Pons (tissue), 1 donor: ENCODE data around the gene TMEM72.

ENCODE experiments used
- DNase-seq: peaks from one replicate; pipeline ENCODE4 v3.0.0-alpha.2; 2016; ENCODE audit warnings: low spot score

The TMEM72 gene

DNA sequence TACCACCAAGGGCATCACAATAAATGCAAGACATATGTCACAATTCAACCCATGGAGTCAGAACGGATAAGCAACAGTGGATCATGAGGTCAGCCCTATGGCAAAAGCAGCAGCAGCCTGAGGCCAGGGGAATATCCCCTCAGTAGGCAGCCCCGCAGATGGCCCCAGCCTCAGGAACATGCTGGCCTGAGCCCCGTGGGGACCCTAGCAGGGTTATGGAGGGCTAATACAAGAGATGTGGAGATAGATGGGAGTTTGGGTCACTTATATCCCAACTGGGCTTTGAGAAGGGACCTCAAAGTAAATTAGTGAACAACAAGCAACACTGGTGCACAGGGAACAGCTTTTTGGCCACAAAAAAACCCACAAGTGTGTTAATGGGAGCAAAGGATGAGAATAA lies 9.1 kb downstream of the TMEM72 start:
- no peak for DNase-seq

DNA sequence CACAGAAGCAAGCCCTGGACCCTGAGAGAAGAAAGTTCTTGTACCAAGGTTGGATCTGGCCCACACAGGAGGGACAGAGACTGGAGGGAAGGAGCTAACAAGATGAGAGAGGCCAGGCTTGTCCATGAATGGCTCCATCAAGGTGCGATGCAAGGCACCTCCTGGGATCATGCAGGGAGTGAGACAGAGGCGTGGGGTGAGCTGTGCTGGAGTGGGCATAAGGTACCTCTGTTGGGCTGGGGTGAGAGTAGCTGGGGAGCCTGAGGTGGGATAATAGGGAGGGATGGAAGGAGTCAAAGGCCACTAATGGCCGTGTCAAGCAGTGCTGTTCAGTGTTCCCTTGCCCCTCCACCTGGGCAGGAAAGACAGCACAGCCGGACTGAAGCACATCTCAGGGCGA lies 9.9 kb downstream of the TMEM72 start:
- no peak for DNase-seq

DNA sequence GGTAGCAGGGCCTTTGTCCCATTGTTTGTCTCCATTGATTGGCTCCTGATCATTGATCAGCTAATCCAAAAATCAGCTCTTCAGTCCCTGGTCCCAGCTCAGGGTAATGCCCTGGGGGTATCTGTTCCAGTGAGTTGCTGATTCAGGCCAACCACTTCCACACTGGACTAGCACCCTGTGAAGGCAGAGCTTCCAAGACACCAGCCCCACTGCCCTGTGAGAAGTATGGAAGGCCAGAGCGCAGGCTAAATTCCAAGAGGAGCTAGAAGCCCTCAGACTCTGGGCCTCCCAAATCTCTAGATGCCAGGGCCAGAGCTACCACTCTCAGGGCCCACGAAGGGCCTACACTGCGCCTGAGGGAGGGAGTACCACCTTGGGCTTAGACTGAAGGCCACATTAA lies 10.4 kb downstream of the TMEM72 start:
- no peak for DNase-seq

GRCh38 chr10:44922021-44922420 lies 10.9 kb downstream of the TMEM72 start:
- no peak for DNase-seq

DNA sequence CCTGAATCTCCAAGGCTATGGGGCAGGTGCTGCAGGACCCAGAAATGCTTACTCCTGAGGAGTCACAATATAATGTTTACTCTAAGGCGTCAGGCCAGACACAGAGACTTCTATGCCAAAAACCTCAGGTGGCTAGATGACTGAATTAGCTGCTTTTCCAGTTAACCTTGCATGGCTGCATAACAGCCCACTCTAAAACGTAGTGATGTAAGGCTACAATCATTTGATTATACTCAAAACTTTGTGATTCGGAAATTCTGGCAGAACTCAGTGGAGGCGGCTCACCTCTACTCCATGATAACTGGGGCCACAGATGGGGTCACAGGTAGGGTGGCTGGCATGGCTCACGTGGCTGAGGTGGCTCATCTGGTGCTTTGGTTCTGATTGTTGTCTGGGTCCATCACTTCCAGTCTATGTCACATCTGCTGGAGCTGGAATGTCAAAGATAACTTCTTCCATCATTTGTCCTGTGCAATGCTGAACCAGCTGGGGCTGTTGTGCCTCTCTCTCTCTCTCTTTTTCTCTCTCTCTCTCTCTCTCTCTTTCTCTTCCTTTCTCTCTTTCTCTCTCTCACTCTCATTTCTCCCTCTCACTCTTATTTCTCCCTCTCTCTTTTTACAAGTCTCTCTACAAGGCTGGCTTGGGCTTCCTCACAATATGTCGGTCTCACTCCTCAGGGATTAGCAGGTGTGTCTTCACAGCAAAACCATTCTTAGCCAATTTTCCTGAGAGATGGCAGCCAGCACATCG lies 11.8 kb downstream of the TMEM72 start:
- no peak for DNase-seq

DNA sequence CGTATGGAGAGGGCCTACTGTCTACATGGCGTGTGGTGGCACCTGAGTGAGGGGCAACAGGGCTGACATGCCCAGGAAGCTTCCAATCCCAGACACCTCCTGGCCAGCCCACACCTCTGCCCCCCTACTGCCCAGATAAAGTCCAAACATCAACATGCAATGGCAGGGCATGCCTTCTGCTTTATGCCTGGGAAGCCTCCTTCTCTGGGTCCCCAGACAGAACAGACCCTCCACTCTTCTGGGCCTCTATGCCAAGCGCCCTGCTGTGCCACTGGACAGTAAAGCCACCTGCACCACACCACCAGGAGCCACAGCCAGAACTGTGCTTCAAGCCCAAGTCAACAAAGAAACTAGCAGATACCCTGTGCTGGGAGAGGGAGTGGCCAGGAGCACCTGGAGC lies 12.5 kb downstream of the TMEM72 start:
- DNase-seq = no peak

DNA sequence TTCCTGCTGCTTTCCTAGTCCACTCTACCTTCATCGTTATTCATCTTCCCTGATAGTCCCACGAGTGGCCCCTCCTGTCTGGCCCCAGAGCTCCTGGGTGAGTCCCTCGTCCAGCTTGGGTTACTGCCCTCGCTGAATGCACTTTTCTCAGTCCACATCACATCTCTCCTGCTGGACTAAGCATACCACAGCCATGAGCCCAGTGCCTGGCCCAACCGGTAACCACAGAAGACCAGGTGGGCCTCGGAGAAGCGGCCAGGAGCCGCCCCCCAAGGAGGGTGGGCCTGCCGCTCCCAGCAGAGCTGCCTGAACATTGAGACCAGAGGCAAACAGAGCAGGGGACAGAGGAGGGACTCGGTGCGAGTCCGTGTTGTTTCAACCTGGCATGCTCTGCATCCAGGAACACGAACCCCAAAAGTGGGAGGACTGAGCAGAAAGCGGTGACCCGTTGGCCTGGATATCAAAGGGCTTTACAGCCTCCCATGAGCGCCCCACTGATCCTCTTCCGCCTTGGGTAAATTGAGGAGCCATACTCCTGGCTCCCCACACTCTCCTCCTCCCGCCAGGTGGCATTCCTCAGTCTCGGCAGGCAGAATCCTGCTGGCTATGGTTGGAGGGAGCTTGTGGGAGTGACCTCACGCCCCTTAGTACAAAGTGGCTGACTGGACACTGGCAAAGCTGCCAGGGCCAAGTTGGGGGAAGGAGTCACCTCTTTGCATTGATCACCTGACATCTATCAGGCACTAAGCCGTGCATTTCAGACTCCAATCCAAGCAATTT lies 13.3 kb downstream of the TMEM72 start:
- no peak for DNase-seq

DNA sequence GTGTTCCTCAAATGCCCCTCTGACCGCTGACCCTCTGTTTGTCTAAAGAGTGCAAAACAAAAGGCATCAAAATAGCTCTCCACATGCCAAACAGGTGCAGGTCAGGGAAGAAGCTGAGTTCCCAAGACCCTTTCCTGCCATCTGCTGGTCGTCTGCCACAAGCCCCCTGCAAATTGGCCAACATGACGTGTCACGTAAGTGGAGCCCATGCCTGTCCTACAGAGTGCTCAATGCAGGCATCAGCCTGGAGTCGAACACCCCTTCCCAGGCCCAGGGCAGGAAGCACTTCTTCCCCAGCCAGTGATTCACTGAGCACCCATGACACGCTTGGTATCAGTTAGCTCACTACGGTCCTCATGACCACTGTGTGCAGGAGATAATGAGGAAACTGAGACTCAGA lies 14.1 kb downstream of the TMEM72 start:
- DNase-seq = no peak

GRCh38 chr10:44925811-44926750 lies 14.9 kb downstream of the TMEM72 start:
- no peak for DNase-seq

DNA sequence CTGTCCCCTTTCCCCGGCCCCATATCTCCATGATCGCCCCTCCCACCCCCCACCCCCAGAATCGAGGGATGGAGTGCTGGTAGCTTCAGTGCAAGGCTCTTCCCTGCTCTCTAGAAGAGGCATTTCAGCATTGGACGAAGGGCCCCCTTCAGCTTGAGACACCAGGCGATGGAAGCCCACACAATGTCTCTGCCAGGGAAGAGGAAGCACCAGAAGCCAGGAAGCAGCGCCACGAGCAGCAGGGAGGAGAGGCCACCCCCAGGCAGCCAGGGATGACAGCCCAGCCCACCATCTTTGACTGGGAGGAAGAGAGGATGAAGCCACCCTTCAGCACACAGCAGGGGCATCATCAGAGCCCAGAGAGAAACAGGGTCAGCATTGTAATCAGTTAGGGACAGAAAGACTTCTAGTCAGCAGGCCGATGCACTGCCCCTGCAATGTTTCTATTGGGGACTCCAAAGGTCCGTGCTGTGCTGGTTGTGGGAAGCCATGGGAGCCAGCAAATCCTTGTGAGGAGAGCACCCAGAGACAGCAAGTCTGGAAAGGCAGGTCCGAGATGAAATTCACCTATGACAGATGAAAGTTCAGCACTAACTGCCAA lies 15.7 kb downstream of the TMEM72 start:
- DNase-seq = no peak

DNA sequence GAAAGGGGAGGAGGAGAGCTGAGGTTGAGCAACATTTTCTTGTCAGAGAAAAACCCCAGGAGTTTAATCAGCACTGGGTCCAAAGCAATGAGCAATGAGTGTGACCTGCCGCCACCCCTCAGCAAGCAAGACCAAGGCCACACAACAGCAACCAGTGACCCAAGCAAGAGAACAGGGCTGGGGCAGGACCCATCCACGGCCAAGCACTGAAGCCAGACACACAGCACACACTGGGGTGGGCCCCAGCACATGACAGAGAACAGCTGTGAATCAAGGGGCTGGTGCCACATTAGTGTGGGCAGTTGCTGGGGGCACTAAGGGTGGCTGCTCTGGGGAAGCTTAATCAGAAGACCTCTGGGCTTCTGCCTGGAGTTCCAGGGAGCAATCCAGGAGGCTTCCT lies 16.2 kb downstream of the TMEM72 start:
- DNase-seq = no peak

- DNase-seq = no peak
These were observed 17.3 kb downstream of the TMEM72 start for GRCh38 chr10:44928462-44928861.

DNA sequence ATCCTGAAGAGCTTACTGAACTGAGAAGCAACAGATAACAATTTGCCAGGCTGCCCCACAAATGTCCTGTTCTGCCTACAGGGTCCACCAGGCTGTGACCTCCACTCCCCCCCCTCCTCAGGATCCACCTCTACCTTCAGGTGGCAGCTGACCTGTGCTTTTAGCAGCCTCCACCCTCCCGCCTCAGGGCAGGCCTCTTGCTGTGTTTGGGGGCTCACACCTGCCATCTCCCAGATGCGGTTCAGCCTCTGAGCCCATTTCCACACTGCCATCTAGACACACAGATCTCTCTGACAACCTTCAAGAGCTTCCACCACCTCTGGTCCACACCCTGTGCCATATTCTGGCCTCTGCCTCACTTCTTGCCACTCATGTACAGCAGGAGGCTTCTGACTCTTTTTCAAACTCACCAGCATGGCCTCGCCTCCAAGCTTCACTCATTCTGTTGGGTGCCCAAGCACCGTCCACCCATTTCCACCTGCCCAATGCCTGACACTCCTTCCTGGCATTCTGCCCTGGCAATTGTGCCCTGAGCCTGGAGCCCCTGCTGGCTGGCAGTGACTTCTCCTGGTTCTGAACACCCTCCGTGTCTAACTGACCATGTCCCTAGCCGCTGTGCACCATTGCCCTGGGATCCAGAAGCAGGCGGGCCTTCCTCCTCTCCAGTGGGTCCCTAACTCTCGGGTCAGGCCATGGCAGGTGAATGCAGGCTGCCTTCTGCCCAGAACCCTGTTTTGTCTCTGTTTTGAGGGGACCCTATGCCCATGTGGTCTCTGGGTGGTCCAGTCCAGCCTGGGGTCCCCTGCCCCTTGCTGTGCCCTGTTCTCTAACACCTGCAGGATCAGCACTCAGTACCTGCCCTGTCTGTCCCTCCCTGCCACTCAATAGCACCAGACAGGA lies 18.5 kb downstream of the TMEM72 start:
- DNase-seq = no peak

- DNase-seq = no peak
These were observed 19.9 kb downstream of the TMEM72 start for GRCh38 chr10:44930904-44931620.

GRCh38 chr10:44931621-44932516 lies 20.7 kb downstream of the TMEM72 start:
- DNase-seq = no peak

DNA sequence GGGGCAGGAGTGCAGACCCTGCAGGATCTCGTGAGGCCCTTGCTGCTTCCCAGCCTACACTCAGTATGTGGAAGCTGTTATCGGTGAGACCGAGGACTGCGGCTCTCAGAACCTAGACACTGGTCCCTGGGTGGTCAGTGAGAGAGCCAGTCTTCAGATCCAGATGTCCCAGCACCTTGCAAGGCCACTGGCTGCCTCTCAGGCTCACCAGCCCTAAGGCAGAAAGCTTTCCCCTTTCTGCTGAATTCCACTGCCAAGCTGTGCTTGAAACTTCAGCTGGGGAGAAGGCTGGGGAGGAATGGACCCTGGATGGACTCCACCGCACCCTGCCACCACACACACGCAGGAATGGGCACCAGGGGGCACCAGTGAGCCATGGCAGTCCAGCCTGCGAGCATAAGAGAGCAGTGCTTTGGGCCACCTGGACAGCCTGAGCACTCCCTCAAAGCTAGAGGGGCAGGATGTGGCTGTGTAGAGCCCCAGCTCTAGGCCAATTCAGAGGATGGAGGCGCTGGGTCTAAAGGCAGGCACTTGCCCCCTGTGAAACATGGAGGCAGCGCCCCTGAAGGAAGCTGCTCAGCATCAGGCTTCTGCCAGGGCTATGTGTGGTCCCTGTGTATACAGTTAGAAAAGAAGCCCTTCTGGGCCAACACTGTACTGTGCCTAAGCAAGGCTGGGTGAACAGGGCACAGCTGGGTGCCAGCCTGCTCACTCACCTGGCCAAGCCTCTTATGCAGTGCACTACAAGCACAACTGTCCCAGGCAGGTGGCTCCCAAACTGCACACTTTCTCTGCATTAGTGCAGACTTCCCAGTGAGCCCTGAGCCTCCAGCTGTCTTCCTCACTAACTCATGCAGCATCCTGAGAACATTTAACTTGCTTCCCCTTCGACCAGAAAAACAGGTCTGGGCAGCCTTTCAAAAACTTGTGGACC lies 21.6 kb downstream of the TMEM72 start:
- DNase-seq = peak; percentile 85

GRCh38 chr10:44933451-44934321 lies 22.5 kb downstream of the TMEM72 start:
- DNase-seq = no peak
